Measurements from ENCODE around the gene GMEB2.

GRCh38 chr20:63587256-63587655, 39.6 kb downstream of the GMEB2 start:
- TF ChIP-seq, protein P1, sequence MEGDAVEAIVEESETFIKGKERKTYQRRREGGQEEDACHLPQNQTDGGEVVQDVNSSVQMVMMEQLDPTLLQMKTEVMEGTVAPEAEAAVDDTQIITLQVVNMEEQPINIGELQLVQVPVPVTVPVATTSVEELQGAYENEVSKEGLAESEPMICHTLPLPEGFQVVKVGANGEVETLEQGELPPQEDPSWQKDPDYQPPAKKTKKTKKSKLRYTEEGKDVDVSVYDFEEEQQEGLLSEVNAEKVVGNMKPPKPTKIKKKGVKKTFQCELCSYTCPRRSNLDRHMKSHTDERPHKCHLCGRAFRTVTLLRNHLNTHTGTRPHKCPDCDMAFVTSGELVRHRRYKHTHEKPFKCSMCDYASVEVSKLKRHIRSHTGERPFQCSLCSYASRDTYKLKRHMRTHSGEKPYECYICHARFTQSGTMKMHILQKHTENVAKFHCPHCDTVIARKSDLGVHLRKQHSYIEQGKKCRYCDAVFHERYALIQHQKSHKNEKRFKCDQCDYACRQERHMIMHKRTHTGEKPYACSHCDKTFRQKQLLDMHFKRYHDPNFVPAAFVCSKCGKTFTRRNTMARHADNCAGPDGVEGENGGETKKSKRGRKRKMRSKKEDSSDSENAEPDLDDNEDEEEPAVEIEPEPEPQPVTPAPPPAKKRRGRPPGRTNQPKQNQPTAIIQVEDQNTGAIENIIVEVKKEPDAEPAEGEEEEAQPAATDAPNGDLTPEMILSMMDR (IDR thresholded peaks at IDR 0.05): no peak
- no peak for TF ChIP-seq ZFX (IDR thresholded peaks at IDR 0.05; ENCODE audit: borderline replicate concordance)

All from 22Rv1 (cell line).